Coronary artery (tissue), 2 donors: ENCODE measurements around the gene PPP1R12C.

Source experiments
- DNase-seq: peaks from one replicate; pipeline ENCODE4 v3.0.0-alpha.2; 2017; ENCODE audit warnings: low spot score
- H3K27ac ChIP-seq, 2 donors: fragments of 200-600 bp; sonication (generic); one replicate each; pipeline ENCODE4 v1.5.1; 2016 to 2019
- H3K4me3 ChIP-seq: fragments of 200-600 bp; sonication (generic); 2 replicates; pipeline ENCODE4 v1.5.1; 2016; ENCODE audit warnings: mild to moderate bottlenecking, moderate library complexity
- CTCF ChIP-seq: fragments of 200-600 bp; sonication (generic); IDR thresholded peaks from one replicate; pipeline ENCODE4 v1.5.1; 2019; ENCODE audit warnings: antibody characterized with exemption

PPP1R12C gene

DNA sequence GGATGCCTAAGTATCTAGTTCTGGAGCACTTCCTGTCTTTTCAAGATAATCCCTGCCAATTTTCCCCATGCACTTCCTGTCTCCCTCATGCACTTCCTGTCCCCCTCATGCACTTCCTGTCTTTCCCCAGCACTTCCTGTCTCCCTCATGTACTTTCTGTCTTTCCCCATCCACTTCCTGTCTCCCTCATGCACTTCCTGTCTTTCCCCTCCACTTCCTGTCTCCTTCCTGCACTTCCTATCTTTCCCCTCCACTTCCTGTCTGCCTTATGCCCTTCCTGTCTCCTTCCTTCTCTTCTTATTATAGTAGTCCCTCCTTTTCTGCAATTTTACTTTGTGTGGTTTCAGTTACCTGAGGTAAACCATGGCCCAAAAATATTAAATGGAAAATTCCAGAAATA, 34.6 kb upstream of the PPP1R12C start:
- H3K27ac ChIP-seq = no peak overlapping the region
- no peak overlapping the region for H3K4me3 ChIP-seq

GRCh38 chr19:55149078-55150003, 31.9 kb upstream of the PPP1R12C start, which contains the start of gene TNNT1:
TNNT1 (minus strand) TSS chr19:55149206; CDS start chr19:55147157, 2,049 bp downstream.
- no peak for TF ChIP-seq CTCF
- no peak within 1 kb of the TSS for H3K27ac ChIP-seq
- no peak for DNase-seq

More for the DNA sequence above, 34.6 kb upstream of the PPP1R12C start:
- TF ChIP-seq CTCF = no peak
- no peak for DNase-seq

DNA sequence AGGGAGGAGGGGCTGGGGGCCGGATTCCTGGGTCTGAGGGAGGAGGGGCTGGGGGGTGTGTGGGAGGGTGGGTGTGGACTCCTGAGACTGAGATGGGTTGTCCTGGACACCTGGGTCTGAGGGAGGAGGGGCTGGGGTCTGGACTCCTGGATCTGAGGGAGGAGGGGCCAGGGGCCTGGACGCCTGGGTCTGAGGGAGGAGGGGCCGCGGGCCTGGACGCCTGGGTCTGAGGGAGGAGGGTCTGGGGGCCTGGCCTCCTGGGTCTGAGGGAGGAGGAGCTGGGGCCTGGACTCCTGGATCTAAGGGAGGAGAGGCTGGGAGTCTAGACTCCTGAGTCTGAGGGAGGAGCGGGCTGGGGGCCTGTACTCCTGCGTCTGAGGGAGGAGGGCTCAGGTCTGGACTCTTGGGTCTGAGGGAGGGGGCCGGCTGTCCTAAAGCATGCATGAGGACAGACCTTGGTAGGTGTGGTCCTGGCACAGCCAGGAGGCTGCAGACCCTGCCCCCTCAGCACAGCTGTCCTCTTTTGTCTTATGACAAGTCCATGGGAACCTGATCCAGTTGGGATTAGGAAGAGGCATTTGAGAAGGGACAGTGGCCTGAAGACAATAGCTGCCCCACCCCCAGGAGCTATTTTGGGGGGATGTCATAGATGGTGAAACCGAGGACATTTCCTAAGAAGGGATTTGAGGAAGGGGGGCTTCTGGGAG, 30.3 kb upstream of the PPP1R12C start:
- Histone ChIP-seq H3K4me3 (no peak overlapping the region), H3K27ac (no peak overlapping the region)
- no peak for DNase-seq
- TF ChIP-seq CTCF = no peak

More at GRCh38 chr19:55149078-55150003, 31.9 kb upstream of the PPP1R12C start, which contains the start of gene TNNT1:
- no peak within 1 kb of the TSS for H3K4me3 ChIP-seq

GRCh38 chr19:55146705-55147273, 29.4 kb upstream of the PPP1R12C start:
- no peak overlapping the region for H3K4me3 ChIP-seq

DNA sequence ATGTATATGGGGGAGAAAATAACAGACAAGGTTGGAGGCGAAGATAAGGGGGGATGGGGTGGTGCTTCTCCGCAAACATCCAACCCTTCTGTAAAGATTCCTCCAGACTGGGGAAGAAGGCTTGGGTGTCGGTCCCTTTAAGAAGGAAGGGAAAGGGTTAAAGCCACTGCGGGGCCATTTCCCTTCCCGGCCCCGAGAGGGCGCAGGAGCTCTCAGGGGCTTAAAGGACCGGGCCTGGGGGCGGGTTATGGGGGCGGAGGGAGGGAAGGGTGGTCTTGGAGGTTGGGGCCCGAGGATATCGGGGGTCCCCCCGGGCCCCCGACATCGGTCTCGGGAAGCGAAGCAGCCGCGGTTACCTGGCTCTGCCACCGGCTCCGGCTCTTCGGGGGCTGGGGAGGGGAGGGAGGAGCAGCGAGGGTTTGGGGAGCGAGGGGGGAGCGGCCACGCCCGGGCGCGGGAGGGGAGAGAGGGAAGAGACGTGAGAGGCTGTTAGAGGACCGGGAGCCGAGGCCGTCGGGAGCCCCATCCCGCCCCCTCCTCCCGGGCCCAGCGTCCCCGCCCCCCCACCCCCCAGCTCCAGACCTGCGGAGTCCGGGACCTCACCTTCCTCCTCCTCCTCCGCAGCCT, 28.8 kb upstream of the PPP1R12C start:
- DNase-seq = no peak
- Histone ChIP-seq H3K4me3 (no peak overlapping the region), H3K27ac (no peak overlapping the region)
- TF ChIP-seq CTCF = no peak

More at GRCh38 chr19:55146705-55147273, 29.4 kb upstream of the PPP1R12C start:
- no peak for TF ChIP-seq CTCF
- no peak overlapping the region for H3K27ac ChIP-seq
- DNase-seq = no peak

DNA sequence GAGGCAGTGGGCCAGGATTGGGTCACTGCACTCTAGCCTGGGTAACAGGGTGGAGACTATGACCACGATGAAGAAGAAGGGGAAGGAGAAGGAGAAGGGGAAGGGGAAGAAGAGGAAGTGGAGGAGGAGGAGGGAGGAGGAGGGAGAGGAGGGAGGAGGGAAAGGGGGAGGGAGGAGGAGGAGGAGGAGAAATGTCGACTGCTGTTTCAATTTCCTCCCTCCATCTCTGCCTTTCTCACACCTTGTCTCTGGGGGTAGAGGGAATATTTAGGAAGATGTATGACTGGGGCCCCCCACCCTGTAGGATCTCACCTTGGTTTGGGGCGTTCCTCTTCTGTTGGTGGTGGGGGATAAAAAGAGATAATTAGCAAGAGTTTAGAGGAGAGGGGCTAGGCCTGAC, 27.8 kb upstream of the PPP1R12C start:
- TF ChIP-seq CTCF = no peak
- no peak overlapping the region for H3K27ac ChIP-seq

More for the DNA sequence above, 27.8 kb upstream of the PPP1R12C start:
- H3K4me3 ChIP-seq = no peak overlapping the region
- DNase-seq = no peak
